ENCODE results near the gene FUT7.

The FUT7 gene

DNA sequence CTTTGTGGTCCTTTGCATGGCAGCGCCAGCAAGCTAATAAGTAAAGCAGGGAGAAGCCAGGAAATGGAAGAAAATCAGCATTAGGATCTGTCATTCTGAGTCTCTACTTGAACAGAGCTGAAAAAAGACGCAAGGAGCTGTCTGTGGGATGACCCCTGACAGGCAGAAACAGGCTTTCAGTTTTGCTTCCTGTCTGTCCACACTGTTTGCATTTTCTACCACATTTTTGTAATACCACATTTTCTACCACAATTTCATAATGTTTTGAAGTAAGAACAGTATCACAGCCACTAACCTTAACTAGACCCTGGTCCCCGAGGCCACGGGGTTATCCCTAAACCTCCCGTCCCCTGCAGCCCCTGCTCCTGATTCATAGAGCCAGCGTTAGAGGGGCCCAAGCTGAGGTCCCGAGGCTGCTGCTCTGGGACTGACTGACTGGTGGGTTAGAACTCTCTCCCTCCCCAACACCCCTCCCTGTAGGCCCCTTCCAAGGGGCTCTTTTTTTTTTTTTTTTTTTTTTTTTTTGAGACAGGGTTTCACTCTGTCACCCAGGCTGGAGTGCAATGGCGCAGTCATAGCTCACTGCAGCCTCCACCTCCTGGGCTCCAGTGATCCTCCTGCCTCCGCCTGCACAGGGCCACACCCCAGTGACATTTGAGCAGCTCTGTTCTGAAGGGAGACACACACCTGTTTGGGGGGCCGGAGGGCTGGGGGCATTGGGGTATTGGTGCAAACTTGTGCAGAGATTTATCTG, 31.5 kb downstream of the FUT7 start:
- no peaks in the 10 kb centered on the region for H3K27me3 Mint-ChIP-seq
- peaks cover 25% of the 10 kb centered on the region for H3K4me1 Mint-ChIP-seq (ENCODE audit: low read depth)
- H3K9me3 Mint-ChIP-seq (ENCODE audit: low read depth) = no peaks in the 10 kb centered on the region
- H3K4me3 Mint-ChIP-seq = peak overlapping the region; percentile 12
- peak overlapping the region; percentile 17 for H3K27ac Mint-ChIP-seq
- H3K36me3 Mint-ChIP-seq = no peaks in the 10 kb centered on the region

DNA sequence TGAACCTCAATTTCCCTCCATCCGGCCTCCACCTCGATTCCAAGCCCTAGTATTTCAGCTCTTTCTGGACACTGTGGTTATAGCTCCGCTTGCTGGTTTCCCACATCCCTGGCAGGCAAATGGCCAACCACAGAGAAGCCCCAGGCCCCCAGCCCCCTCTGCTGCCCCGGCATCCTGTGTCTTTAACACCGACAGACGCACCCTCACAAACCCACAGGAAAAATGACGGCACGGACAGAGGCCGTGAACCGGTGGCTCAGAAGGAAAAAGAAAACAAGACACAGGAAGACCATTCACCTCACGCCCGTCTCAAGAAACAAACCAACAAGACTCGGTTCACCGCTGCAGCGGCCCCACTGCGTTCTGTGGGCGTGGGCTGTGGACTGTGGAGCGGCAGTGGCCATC, 34.1 kb downstream of the FUT7 start:
- no peaks in the 10 kb centered on the region for H3K36me3 Mint-ChIP-seq
- peak overlapping the region; percentile 66 for H3K4me3 Mint-ChIP-seq
- peaks cover 31% of the 10 kb centered on the region for H3K4me1 Mint-ChIP-seq (ENCODE audit: low read depth)
- no peaks in the 10 kb centered on the region for H3K9me3 Mint-ChIP-seq (ENCODE audit: low read depth)
- peak overlapping the region; percentile 28 for H3K27ac Mint-ChIP-seq
- no peaks in the 10 kb centered on the region for H3K27me3 Mint-ChIP-seq

DNA sequence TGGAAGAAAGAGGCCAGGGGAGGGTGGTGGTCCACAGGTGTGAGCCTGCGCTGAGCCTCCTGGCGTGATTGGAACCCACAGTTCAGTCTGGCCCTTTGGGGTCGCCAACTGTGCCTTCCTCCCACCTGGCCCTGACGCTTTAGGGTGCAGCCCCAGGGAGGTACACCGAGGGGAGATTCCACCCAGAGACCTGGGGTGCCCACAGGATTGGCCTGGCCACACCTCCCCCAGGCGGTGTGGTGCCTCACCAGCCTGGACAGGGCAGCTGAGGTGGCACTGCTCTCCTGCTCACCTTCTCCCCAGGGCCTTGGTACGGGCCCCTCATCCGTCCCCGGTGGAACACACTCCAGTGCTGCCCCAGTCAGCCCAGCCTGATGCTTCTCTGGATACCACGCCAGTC, 34.5 kb downstream of the FUT7 start:
- Mint-ChIP-seq H3K4me3 (peak overlapping the region; percentile 66), H3K36me3 (no peaks in the 10 kb centered on the region), H3K27me3 (no peaks in the 10 kb centered on the region), H3K9me3 (ENCODE audit: low read depth) (no peaks in the 10 kb centered on the region), H3K4me1 (ENCODE audit: low read depth) (peaks cover 31% of the 10 kb centered on the region), H3K27ac (peak overlapping the region; percentile 28)

DNA sequence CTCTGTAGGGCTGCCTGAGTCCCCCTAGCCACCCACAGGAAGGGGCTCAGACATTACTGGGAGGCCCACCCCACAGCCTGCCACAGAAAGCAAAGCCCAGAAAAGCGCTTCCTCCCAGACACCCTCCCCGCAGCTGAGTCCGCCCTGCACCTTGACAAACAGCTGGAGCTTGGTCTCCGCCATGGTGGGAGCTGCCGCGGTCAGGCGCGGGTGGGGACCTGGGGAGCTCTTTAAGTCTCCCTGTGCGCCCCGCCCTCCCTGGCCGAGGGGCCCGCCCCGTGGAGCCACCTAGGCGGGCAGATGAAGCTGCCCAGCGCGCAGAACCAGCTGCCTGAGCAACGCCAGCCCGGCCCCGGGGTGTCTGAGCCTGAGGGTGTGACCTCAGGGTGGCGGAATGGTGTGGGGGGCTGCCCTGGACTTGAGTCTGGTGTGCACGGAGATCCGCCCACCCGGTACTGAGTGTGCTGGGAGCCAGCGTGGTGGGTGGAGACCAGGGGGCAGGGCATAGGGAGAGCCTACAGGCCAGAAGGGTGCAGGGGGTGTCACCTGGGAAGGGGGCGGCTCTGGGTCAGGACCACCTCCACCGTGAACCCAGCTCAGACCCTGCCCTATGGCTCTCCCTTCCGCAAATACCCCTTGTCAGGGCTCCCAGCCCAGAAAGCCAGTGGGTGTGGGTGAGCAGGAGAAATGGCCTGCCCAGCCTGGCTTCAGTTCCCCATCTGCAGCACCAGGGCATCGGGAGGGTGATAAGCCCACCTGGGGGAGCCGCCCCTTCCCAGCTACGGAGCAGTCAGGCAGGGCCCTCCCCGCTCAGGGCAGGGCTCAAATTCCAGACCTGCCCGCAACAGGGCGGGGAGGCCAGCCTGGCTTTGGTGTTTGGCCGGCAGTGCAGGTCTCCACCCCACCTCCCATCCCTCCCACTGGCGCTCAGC, 35.3 kb downstream of the FUT7 start, which contains the start of gene CLIC3:
Gene CLIC3 (minus strand): TSS at position 208 of the 932 bp plus-strand sequence. CDS start 25 bp downstream, at position 183.
- Mint-ChIP-seq H3K4me1 (ENCODE audit: low read depth) (peaks cover 32% of the 10 kb centered on the region), H3K9me3 (ENCODE audit: low read depth) (no peaks in the 10 kb centered on the region), H3K4me3 (peak within 1 kb of the TSS; percentile 69), H3K27ac (peak within 1 kb of the TSS; percentile 10), H3K36me3 (no peaks in the 10 kb centered on the region), H3K27me3 (no peaks in the 10 kb centered on the region)

DNA sequence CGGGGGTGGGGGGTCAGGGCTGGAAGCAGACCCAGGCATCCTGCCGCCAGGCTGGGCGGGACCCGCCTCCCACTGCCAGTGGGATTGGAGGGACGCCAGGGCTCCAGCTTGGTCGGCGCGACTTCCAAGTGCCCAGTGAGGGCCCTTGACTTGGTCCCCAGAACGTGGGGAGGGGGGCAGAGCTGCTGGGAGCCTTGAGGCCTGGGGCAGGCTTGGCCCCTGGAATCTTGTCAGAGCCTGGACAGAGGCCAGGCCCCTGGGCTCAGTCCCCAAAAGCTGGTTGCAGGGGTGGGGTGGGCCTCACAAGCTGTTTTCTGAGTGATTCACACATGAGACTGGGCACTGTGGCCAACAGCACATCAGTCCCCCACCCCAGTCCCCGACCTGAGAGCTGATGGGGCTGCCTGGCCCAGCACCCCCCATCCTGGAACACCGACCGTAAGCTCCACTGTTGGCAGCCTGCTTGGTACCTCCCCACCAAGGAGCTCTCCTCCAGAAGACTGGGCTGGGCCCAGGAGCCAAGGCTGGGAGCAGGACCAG, 36.0 kb downstream of the FUT7 start:
- H3K9me3 Mint-ChIP-seq (ENCODE audit: low read depth) = no peaks in the 10 kb centered on the region

DNA sequence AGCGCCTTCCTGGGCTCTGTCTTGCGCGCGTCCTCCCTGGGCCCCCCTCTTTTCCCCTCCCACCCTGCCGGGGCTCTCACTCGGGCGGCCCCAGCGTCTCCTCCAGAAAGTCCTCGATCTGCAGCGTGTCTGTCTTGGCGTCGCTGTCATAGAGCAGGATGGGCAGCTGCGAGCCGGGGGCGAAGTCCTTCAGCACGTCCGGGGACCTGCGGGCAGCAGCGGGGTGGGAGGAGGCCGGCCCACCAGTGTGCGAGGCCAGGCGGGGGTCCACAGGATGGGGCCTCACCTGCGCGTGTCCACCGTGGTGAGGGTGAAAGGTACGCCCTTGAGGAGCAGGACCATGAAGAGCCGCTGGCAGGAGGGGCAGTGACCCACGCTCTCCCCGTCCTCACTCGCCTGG, 36.5 kb downstream of the FUT7 start:
- Mint-ChIP-seq H3K4me1 (ENCODE audit: low read depth) (peaks cover 33% of the 10 kb centered on the region), H3K27me3 (no peaks in the 10 kb centered on the region), H3K4me3 (no peak overlapping the region), H3K36me3 (no peaks in the 10 kb centered on the region), H3K9me3 (ENCODE audit: low read depth) (no peaks in the 10 kb centered on the region), H3K27ac (no peak overlapping the region)

More for the DNA sequence above, 36.0 kb downstream of the FUT7 start:
- Mint-ChIP-seq H3K4me1 (ENCODE audit: low read depth) (peaks cover 37% of the 10 kb centered on the region), H3K36me3 (no peaks in the 10 kb centered on the region), H3K27ac (peak overlapping the region; percentile 10), H3K27me3 (no peaks in the 10 kb centered on the region), H3K4me3 (peak overlapping the region; percentile 69)

DNA sequence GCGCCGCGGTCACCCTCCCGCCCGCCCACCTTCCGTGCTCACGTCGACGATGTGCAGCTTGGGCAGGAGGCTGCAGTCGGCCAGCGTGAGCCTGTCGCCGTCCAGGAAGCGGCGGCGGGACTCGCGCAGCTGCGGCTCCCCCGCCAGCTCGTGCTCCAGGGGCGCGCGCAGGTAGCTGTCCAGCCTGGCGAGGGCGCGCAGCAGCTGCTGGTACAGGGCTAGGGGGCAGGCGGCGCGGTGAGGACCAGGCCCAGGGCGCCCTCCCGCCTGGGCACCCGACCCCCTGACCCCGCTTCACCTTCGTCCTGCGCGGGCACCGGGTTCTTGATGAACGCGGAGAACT, 37.0 kb downstream of the FUT7 start:
- no peak overlapping the region for H3K27ac Mint-ChIP-seq
- H3K9me3 Mint-ChIP-seq (ENCODE audit: low read depth) = no peaks in the 10 kb centered on the region
- peaks cover 28% of the 10 kb centered on the region for H3K4me1 Mint-ChIP-seq (ENCODE audit: low read depth)
- no peak overlapping the region for H3K4me3 Mint-ChIP-seq
- no peaks in the 10 kb centered on the region for H3K36me3 Mint-ChIP-seq
- no peaks in the 10 kb centered on the region for H3K27me3 Mint-ChIP-seq

DNA sequence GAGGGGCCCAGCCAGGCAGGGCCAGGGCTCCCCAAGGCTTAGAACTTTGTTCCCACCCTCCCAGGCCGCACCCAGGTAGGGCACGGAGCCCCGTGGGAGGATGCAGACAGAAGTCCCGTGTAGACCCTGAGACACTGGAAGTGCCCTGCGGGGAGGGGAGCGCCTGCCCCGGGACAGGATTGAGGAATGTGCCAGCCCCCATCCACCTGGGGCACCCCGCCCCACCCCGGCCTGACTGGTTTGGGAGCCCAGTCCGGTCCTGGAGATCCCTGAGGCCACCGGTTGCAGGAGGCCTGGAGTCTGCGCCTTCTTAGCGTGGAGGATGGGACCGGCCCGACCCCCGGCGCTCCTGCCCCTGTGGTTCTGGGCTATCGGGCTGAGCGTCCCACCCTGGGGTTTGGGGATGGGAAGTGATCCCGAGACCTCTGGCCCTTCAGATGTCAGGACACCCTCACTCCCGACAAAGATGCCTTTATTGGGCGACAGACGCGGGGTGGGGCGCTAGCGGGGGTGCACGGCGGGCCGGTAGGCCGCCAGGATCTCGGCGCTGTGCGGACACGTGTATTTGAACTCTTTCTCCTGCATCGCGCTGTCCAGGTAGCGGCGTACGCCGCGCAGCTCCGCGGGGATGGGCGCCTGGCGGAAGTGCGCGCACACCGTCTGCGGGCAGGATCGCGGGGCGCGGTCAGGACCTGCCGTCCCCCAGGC, 37.6 kb downstream of the FUT7 start:
- H3K36me3 Mint-ChIP-seq = no peaks in the 10 kb centered on the region
- H3K27ac Mint-ChIP-seq = no peak overlapping the region
- H3K9me3 Mint-ChIP-seq (ENCODE audit: low read depth) = no peaks in the 10 kb centered on the region
- H3K4me3 Mint-ChIP-seq = no peak overlapping the region
- no peaks in the 10 kb centered on the region for H3K27me3 Mint-ChIP-seq
- peaks cover 28% of the 10 kb centered on the region for H3K4me1 Mint-ChIP-seq (ENCODE audit: low read depth)

DNA sequence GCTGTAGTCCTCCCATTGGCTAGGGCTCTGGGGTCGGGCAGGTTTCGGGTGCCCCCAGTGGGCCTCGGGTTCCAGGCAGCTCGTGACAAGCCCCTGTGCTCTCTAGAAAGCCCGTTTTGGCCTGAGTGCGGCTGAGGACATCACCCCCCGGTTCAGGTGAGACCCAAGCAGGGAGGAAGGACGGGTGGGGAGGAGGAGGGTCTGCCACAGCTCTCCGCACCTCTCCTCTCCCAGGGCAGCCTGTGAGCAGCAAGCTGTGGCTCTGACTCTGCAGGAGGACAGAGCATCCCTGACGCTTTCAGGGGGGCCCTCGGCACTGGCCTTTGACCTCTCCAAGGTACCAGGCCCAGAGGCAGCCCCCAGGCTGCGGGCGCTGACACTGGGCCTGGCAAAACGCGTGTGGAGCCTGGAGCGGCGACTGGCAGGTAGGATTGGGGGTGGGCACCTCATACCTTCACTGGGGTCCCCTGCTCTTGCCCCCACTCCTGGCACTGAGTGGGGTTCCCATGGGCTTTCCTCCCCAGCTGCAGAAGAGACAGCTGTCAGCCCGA, 39.0 kb downstream of the FUT7 start:
- H3K4me1 Mint-ChIP-seq (ENCODE audit: low read depth) = peaks cover 24% of the 10 kb centered on the region
- peak overlapping the region; percentile 88 for H3K27ac Mint-ChIP-seq
- H3K36me3 Mint-ChIP-seq = no peaks in the 10 kb centered on the region
- H3K4me3 Mint-ChIP-seq = peak overlapping the region; percentile 88
- no peaks in the 10 kb centered on the region for H3K27me3 Mint-ChIP-seq
- no peaks in the 10 kb centered on the region for H3K9me3 Mint-ChIP-seq (ENCODE audit: low read depth)

DNA sequence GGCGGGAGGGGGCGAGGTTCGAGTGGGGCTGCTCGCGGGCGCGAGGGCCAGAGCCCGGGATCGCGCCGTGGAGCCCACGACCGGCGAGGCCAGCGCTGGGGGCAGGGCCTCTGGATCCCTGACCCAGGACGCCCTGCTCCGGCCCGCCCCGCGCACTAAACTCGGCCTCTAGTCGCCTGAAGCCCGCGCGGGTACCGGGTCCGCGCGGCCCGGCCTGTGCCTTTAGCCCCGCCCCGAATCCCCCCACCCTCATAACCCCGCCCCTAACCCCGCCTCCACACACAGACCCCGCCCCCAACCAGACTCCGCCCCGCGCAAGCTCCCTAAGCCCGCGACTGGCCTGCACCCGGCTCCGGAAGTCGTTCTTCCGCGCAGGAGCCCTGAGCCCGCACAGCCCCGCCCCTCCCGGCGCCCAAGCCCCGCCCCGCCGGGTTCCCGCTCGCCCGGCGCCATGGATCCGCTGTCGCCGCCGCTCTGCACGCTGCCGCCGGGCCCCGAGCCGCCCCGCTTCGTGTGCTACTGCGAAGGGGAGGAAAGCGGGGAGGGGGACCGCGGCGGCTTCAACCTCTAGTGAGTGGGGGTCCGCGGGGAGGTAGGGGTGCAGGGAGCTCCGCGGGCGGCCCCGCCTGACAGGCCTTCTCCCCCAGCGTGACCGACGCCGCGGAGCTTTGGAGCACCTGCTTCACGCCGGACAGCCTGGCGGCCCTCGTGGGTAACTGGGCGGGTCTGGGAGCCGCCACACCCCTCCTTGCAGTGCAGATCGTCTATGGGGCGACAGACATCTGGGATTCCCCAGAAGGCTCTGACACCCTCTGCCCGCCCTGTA, 39.7 kb downstream of the FUT7 start, which contains the start of gene PAXX:
Gene PAXX (plus strand): TSS at position 430 of the 826 bp plus-strand sequence. CDS start 22 bp downstream, at position 452.
- H3K9me3 Mint-ChIP-seq (ENCODE audit: low read depth) = no peaks in the 10 kb centered on the region
- no peaks in the 10 kb centered on the region for H3K27me3 Mint-ChIP-seq
- H3K4me1 Mint-ChIP-seq (ENCODE audit: low read depth) = peaks cover 18% of the 10 kb centered on the region
- H3K4me3 Mint-ChIP-seq = peak within 1 kb of the TSS; percentile 88
- H3K27ac Mint-ChIP-seq = peak within 1 kb of the TSS; percentile 88
- no peaks in the 10 kb centered on the region for H3K36me3 Mint-ChIP-seq

DNA sequence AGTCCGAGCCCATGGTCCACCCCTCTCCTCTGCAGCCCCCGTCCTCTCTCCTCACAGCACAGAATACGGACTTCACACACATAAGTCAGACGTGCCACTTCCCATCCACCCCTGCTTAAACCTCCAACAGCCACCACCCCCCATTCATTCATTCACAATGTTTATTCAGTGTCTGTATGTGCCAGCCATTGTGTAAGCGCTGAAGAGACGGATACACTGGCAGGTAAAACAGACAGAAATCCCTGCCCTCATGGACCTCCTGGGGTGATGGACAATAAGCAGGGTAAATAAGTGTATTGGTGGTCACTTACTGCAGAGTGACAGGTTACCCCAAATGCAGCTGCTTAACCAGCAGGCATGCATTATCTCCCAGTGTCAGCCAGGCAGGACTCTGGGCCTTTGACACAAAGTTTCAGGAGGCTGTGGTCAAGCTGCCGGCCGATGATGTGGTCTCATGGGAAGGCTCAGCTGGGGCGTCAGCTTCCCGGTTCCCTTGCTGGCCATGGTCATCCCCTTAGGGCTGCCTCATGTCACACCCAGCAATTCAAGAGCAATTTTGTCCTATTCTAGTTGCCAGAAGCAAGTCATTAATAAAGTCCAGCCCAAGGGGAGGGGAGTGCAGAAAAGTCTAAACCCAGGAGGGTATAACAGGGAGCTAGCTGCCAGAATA, 41.5 kb downstream of the FUT7 start:
- H3K4me3 Mint-ChIP-seq = peak overlapping the region; percentile 81
- no peaks in the 10 kb centered on the region for H3K9me3 Mint-ChIP-seq (ENCODE audit: low read depth)
- peaks cover 13% of the 10 kb centered on the region for H3K4me1 Mint-ChIP-seq (ENCODE audit: low read depth)
- H3K27me3 Mint-ChIP-seq = peaks cover 3% of the 10 kb centered on the region
- no peaks in the 10 kb centered on the region for H3K36me3 Mint-ChIP-seq
- peak overlapping the region; percentile 35 for H3K27ac Mint-ChIP-seq

DNA sequence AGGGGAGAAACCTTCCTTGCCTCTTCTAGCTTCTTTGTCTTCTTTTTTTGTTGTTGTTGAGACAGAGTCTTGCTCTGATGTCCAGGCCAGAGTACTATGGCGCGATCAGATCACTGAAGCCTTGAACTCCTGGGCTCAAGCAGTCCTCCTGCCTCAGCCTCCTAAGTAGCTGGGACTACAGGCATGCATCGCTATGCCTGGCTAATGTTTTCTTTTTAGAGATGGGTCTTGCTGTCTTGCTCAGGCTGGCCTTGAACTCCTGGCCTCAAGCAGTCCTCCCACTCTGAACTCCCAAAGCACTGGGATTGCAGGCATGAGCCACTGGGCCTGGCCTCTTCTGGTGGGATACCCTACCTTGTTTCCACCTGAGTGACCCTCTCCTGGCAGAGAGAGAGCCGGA, 43.0 kb downstream of the FUT7 start:
- Mint-ChIP-seq H3K36me3 (no peaks in the 10 kb centered on the region), H3K4me3 (no peak overlapping the region), H3K9me3 (ENCODE audit: low read depth) (no peaks in the 10 kb centered on the region), H3K4me1 (ENCODE audit: low read depth) (peaks cover 14% of the 10 kb centered on the region), H3K27me3 (peaks cover 5% of the 10 kb centered on the region), H3K27ac (no peak overlapping the region)

DNA sequence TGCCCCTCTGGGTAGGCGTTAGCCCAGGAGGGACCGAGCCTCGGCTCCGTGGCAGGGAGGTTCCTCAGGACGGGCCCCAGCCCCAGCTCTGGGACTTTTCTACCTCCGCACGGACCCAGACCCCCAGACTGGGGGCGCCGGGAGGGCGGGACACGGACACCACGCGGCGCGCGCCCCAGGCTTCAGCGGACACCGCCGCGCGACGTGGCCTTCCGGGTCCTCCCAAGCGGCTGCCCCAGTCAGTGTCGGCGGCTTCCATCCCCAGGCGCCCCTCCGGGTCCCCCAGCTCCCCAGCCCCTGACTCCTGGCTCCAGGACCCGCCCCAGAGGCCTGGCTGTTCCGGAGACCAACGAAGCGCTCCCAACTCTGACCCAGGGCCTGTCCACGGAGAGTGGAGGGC, 46.0 kb downstream of the FUT7 start:
- Mint-ChIP-seq H3K9me3 (ENCODE audit: low read depth) (no peaks in the 10 kb centered on the region), H3K4me1 (ENCODE audit: low read depth) (peaks cover 3% of the 10 kb centered on the region), H3K27me3 (peaks cover 7% of the 10 kb centered on the region), H3K36me3 (no peaks in the 10 kb centered on the region), H3K4me3 (no peak overlapping the region), H3K27ac (no peak overlapping the region)
